ENCODE results near the gene DYDC2. TPM values are rescaled to one million over a fixed set of nuclear protein-coding genes. Genes with fewer than 3 reads are reported as not detected.
"Not testable (repeated sequence)": the region's sequence is repeated elsewhere in the genome, so short reads cannot be mapped to it uniquely, and the experiment has no call there.

The DYDC2 gene
- total RNA-seq, 1 donor, result not detected

- no peak for DNase-seq (ENCODE audit: insufficient read length, low spot score, missing footprints)
- Histone ChIP-seq H3K4me3 (ENCODE audit: insufficient read depth, low read length) (no peak overlapping the region), H3K4me1 (ENCODE audit: insufficient read depth, low read length) (no peaks in the 10 kb centered on the region), H4K20me1 (ENCODE audit: insufficient read depth, low read length) (no peaks in the 10 kb centered on the region), H3K27me3 (ENCODE audit: insufficient read depth, low read length) (no peaks in the 10 kb centered on the region), H3K4me2 (ENCODE audit: insufficient read depth, low read length) (no peak overlapping the region), H3K79me2 (ENCODE audit: insufficient read depth, low read length) (no peaks in the 10 kb centered on the region), H3K9me3 (ENCODE audit: low read depth, low read length) (no peaks in the 10 kb centered on the region), H3K27ac (ENCODE audit: low read depth, low read length) (no peak overlapping the region), H2AFZ (ENCODE audit: low read length) (no peak overlapping the region), H3K36me3 (ENCODE audit: insufficient read depth, low read length) (no peaks in the 10 kb centered on the region)
- TF ChIP-seq CTCF (IDR thresholded peaks at IDR 0.05; ENCODE audit: extremely low read depth, low read depth, low read length), result no peak
Measured at GRCh38 chr10:80416479-80417098, 60.0 kb downstream of the DYDC2 start.

GRCh38 chr10:80417256-80417655, 60.7 kb downstream of the DYDC2 start:
- not testable (repeated sequence) for H3K79me2 ChIP-seq (ENCODE audit: insufficient read depth, low read length); H3K9me3 ChIP-seq (ENCODE audit: low read depth, low read length); H3K4me3 ChIP-seq (ENCODE audit: insufficient read depth, low read length)

More at GRCh38 chr10:80417256-80417655, 60.7 kb downstream of the DYDC2 start:
- H4K20me1 ChIP-seq (ENCODE audit: insufficient read depth, low read length); H3K4me2 ChIP-seq (ENCODE audit: insufficient read depth, low read length); H3K36me3 ChIP-seq (ENCODE audit: insufficient read depth, low read length); H3K27ac ChIP-seq (ENCODE audit: low read depth, low read length); H3K27me3 ChIP-seq (ENCODE audit: insufficient read depth, low read length); H3K4me1 ChIP-seq (ENCODE audit: insufficient read depth, low read length); H2AFZ ChIP-seq (ENCODE audit: low read length); DNase-seq (ENCODE audit: insufficient read length, low spot score, missing footprints): not testable (repeated sequence)

Other genes starting within 250 kb of the DYDC2 start
- gene PLAC9, start 224.1 kb upstream of the DYDC2 start, total RNA-seq, result 17.1 and 19.2 TPM in 2 replicates
- 112 and 113 TPM in 2 replicates for gene ANXA11, start 151.2 kb upstream of the DYDC2 start, total RNA-seq
- not detected in 2 replicates for gene MAT1A, start 67.1 kb upstream of the DYDC2 start, total RNA-seq
- gene DYDC1, start within 50 bp of the DYDC2 start, total RNA-seq, result not detected in 2 replicates
- 5.1 and 5.9 TPM in 2 replicates for gene PRXL2A, start 51.8 kb downstream of the DYDC2 start, total RNA-seq
- gene TSPAN14, start 97.5 kb downstream of the DYDC2 start, total RNA-seq, result 19.2 and 23.9 TPM in 2 replicates
- gene SH2D4B, start 181.1 kb downstream of the DYDC2 start, total RNA-seq, result under 0.01 TPM in 1 of 2 replicates, not detected in the other